Measurements from ENCODE around the gene ACAP1. TPM values are rescaled to one million over a fixed set of nuclear protein-coding genes. Genes with fewer than 3 reads are reported as not detected.
"Not testable (repeated sequence)": the region's sequence is repeated elsewhere in the genome, so short reads cannot be mapped to it uniquely, and the experiment has no call there.

ACAP1 gene
- total RNA-seq, 2 donors from 2014 or later, result 527 to 774 TPM

DNA sequence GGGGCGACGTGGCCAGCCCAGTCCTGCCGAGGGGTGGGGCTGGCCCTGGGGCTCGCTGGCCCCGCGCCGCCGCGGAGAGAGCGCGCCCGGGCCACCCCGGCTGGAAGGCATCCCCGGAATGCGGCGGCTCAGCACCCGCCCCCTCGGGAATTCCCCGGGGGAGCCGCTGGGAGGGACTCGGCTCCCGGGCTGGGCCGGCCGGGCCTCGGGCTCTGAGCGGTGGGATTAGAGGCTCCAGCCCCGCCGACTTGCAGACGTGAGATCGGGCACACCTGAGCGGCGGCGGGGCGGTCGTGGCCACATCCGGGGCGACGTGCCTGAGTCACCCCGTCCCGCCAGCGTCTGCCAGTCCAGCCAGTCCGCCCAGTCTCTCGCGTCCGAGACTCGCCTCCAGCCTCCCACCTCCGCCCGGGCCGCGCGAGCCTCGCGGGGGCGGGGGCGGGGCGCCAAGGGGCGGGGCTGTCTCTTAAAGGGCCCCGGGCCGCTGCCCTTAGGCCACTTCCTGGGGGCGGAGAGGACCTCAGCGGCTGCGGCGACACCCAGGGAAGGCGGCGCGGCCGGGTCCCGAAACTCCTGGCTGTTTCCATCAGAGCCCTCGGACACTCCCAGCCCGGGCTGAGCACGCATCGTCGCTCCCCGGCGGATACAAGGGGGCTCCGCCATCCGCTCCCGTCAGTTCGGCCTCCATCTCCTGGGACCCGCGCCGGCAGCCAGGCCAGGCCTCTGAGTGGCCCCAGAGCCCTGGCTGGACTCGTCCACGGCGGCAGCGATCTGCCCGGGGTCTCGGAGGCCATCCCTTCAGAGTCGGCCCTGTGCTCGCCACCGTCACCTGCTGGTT is 15.6 kb downstream of the ACAP1 start, which contains the start of gene KCTD11:
Gene KCTD11 (plus strand): TSS at position 498 of the 838 bp plus-strand sequence.
- H3K9me3 Mint-ChIP-seq, result no peaks in the 10 kb centered on the region
- no peaks in the 10 kb centered on the region for H3K27me3 Mint-ChIP-seq
- H3K4me1 Mint-ChIP-seq, result peaks cover 20% of the 10 kb centered on the region
- H3K27ac Mint-ChIP-seq, result peak within 1 kb of the TSS; percentile 93
- ATAC-seq (replicated peaks), result peak; percentile 72
- peaks cover 76% of the 10 kb centered on the region for H3K36me3 Mint-ChIP-seq (ENCODE audit: low read depth)
- H3K4me3 Mint-ChIP-seq, result peak within 1 kb of the TSS; percentile 88

- H3K27me3 Mint-ChIP-seq, result no peaks in the 10 kb centered on the region
- no peaks in the 10 kb centered on the region for H3K9me3 Mint-ChIP-seq
- H3K4me1 Mint-ChIP-seq, result peaks cover 20% of the 10 kb centered on the region
- H3K36me3 Mint-ChIP-seq (ENCODE audit: low read depth), result peaks cover 70% of the 10 kb centered on the region
- peak overlapping the region; percentile 93 for H3K27ac Mint-ChIP-seq
- ATAC-seq (replicated peaks), result no peak
- H3K4me3 Mint-ChIP-seq, result peak overlapping the region; percentile 88
Observed at GRCh38 chr17:7352503-7352889, 16.2 kb downstream of the ACAP1 start.

GRCh38 chr17:7352910-7353635 is 16.7 kb downstream of the ACAP1 start:
- ATAC-seq (replicated peaks), result no peak
- Mint-ChIP-seq H3K4me3 (peak overlapping the region; percentile 88), H3K36me3 (ENCODE audit: low read depth) (peaks cover 65% of the 10 kb centered on the region), H3K9me3 (no peaks in the 10 kb centered on the region), H3K27me3 (no peaks in the 10 kb centered on the region), H3K4me1 (peaks cover 17% of the 10 kb centered on the region), H3K27ac (peak overlapping the region; percentile 93)

- Mint-ChIP-seq H3K27ac (peak overlapping the region; percentile 93), H3K36me3 (ENCODE audit: low read depth) (peaks cover 52% of the 10 kb centered on the region), H3K4me1 (peaks cover 6% of the 10 kb centered on the region), H3K9me3 (no peaks in the 10 kb centered on the region), H3K4me3 (peak overlapping the region; percentile 88), H3K27me3 (no peaks in the 10 kb centered on the region)
- ATAC-seq (replicated peaks), result peak; percentile 59
Observed at GRCh38 chr17:7354262-7354843, 18.0 kb downstream of the ACAP1 start.

DNA sequence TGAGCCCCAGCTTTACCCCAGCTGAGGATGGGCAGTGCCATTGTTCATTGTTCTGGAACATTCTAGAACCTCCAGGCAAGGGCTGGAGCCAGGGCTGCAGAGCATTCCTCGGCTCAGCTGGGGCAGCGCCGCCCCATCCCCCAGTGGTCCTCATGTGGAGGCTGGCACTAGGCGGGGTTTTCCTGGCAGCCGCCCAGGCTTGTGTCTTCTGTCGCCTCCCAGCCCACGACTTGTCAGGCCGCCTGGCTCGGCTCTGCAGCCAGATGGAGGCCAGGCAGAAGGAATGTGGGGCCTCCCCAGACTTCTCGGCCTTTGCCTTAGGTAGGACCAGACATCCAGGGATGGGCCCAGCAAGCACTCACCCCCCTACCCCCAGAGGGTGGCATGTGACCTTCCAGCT is 18.7 kb downstream of the ACAP1 start, which contains the start of gene TMEM95:
Gene TMEM95 (plus strand): TSS at position 104 of the 400 bp plus-strand sequence. CDS start 49 bp downstream, at position 153.
- Mint-ChIP-seq H3K4me1 (peaks cover 6% of the 10 kb centered on the region), H3K27me3 (no peaks in the 10 kb centered on the region), H3K9me3 (no peaks in the 10 kb centered on the region), H3K27ac (peak within 1 kb of the TSS; percentile 93), H3K4me3 (peak within 1 kb of the TSS; percentile 88), H3K36me3 (ENCODE audit: low read depth) (peaks cover 45% of the 10 kb centered on the region)
- no peak for ATAC-seq (replicated peaks)

GRCh38 chr17:7355573-7355972 is 19.2 kb downstream of the ACAP1 start:
- Mint-ChIP-seq H3K27me3 (no peaks in the 10 kb centered on the region), H3K27ac (peak overlapping the region; percentile 30), H3K36me3 (ENCODE audit: low read depth) (peaks cover 40% of the 10 kb centered on the region), H3K4me3 (peak overlapping the region; percentile 88), H3K9me3 (no peaks in the 10 kb centered on the region), H3K4me1 (peaks cover 6% of the 10 kb centered on the region)
- no peak for ATAC-seq (replicated peaks)

DNA sequence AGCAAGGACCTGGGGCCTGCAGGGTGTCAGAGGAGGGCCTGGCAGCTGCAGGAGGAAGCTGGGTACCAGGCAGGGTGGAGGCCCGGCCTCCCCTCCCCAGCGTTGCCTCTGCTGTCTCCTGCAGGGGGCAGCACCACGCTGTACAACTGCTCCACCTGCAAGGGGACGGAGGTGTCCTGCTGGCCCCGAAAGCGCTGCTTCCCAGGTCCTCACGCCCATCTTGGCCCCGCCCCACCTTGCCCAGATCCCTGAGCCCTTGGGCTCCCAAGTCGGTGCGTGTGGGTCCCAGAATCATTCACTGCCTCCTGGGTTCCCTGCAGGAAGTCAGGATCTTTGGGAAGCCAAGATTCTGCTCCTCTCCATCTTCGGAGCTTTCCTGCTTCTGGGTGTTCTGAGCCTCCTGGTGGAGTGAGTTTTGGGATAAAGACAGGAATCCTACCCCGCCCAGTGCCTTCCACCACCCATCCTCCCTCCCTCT is 19.8 kb downstream of the ACAP1 start:
- H3K36me3 Mint-ChIP-seq (ENCODE audit: low read depth), result peaks cover 34% of the 10 kb centered on the region
- H3K27ac Mint-ChIP-seq, result peak overlapping the region; percentile 30
- H3K27me3 Mint-ChIP-seq, result no peaks in the 10 kb centered on the region
- no peaks in the 10 kb centered on the region for H3K9me3 Mint-ChIP-seq
- H3K4me3 Mint-ChIP-seq, result peak overlapping the region; percentile 88
- peak; percentile 36 for ATAC-seq (replicated peaks)
- peaks cover 6% of the 10 kb centered on the region for H3K4me1 Mint-ChIP-seq

DNA sequence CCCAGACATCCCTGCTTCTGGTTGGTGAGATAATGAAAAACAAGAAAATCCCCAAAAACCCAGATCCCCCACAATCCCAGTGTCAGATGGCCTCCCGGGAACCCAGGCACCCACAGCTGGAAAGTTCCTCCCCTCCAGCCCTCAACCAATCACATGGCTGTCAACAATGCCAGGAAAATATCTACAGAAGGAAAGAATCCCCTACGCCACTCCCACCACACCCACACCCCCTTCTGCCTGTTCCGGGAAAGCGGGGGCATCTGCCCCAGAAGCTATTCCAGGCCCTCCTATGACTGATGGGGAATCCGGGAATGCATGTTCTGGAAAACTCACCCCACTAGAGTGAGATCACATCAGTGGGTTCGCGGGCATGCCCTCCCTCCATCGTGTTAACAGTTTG is 20.4 kb downstream of the ACAP1 start:
- H3K4me3 Mint-ChIP-seq, result no peak overlapping the region
- peaks cover under 1% of the 10 kb centered on the region for H3K27me3 Mint-ChIP-seq
- H3K9me3 Mint-ChIP-seq, result no peaks in the 10 kb centered on the region
- ATAC-seq (replicated peaks), result no peak
- H3K4me1 Mint-ChIP-seq, result peaks cover 6% of the 10 kb centered on the region
- peaks cover 29% of the 10 kb centered on the region for H3K36me3 Mint-ChIP-seq (ENCODE audit: low read depth)
- H3K27ac Mint-ChIP-seq, result no peak overlapping the region

- Mint-ChIP-seq H3K36me3 (ENCODE audit: low read depth) (peaks cover 25% of the 10 kb centered on the region), H3K9me3 (no peaks in the 10 kb centered on the region), H3K27me3 (peaks cover 4% of the 10 kb centered on the region), H3K4me1 (peaks cover 6% of the 10 kb centered on the region), H3K4me3 (no peak overlapping the region), H3K27ac (no peak overlapping the region)
- no peak for ATAC-seq (replicated peaks)
Observed at GRCh38 chr17:7357381-7357780, 21.1 kb downstream of the ACAP1 start.

DNA sequence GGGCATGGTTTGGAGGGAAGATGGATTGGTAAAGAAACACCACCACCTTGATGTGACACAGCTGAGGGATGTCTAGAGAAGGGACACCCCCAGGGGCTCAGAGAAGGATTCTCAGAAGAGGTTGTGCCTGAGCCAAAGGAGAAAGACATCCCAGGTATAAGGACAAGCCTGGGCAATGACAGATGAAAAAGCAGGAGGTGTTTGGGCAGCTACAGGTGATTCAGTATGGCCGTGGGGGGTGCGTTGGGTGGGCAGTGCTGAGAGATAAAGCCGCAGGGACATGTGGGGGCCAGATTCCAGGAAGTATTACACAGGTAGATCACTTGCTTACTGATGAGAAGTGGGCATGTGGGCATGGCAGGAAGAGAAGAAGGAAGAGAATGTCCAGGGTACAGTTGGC is 25.6 kb downstream of the ACAP1 start:
- H3K27me3 Mint-ChIP-seq, result peaks cover 4% of the 10 kb centered on the region
- peak overlapping the region; percentile 39 for H3K27ac Mint-ChIP-seq
- no peaks in the 10 kb centered on the region for H3K36me3 Mint-ChIP-seq (ENCODE audit: low read depth)
- no peak overlapping the region for H3K4me3 Mint-ChIP-seq
- no peak for ATAC-seq (replicated peaks)
- H3K4me1 Mint-ChIP-seq, result no peaks in the 10 kb centered on the region
- H3K9me3 Mint-ChIP-seq, result no peaks in the 10 kb centered on the region

GRCh38 chr17:7363311-7363710 is 27.0 kb downstream of the ACAP1 start:
- Mint-ChIP-seq H3K27me3 (peaks cover 4% of the 10 kb centered on the region), H3K27ac (no peak overlapping the region), H3K4me3 (no peak overlapping the region), H3K9me3 (no peaks in the 10 kb centered on the region), H3K4me1 (no peaks in the 10 kb centered on the region), H3K36me3 (ENCODE audit: low read depth) (no peaks in the 10 kb centered on the region)
- ATAC-seq (replicated peaks), result no peak

DNA sequence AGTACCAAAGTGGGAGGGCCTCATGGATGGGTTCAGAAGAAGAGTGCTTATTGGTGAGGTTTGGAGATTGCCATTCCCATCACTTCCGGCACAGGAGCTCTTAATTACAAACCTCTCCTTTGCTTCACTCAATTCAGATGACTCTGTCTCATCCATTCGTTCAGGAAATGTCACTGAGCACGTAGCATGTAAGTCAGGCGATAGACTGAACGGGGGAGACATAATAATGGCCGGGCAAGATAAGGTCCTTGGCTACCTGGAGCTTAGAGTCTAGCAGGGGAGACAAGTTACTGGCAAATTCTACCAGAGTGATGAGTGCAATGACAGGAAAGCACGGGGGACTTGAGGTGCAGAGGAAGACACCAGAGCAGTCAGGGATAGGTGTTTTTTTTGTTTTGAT is 29.6 kb downstream of the ACAP1 start:
- not testable (repeated sequence) for H3K27ac Mint-ChIP-seq; H3K9me3 Mint-ChIP-seq; H3K4me3 Mint-ChIP-seq; ATAC-seq (replicated peaks); H3K36me3 Mint-ChIP-seq (ENCODE audit: low read depth); H3K27me3 Mint-ChIP-seq; H3K4me1 Mint-ChIP-seq

GRCh38 chr17:7367083-7367482 is 30.8 kb downstream of the ACAP1 start:
- ATAC-seq (replicated peaks), result no peak
- Mint-ChIP-seq H3K4me1 (no peaks in the 10 kb centered on the region), H3K27ac (no peak overlapping the region)

DNA sequence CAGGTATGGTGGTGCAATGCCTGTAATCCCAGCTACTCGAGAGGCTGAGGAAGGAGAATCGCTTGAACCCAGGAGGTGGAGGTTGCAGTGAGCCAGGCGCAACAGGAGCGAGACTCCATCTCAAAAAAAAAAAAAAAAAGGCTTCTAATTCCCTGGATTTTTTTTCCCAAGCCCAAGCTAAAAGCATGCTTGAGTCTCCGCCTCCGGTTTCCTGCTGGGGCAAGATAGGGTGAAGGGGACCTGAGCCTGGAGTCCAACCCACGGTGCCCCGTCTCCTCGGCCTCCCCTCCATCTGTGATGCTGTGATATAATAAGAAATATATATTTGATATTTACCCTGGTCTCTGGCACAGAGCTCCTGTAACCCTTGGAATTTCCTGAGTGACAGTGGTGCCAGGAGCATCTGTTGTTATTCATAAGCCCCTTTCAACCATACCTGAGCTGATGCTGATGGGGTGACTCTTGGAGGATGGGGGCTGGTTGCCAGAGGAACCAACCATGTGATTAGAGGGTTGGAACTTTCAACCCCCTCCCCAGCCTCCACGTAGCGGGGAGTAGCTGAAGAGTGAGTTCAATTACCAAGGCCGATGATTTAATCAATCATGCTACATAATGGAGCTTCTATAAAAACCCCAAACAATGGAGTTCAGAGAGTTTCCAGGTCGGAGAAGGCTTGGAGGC is 31.7 kb downstream of the ACAP1 start:
- Mint-ChIP-seq H3K9me3 (no peaks in the 10 kb centered on the region), H3K36me3 (ENCODE audit: low read depth) (no peaks in the 10 kb centered on the region), H3K27me3 (no peaks in the 10 kb centered on the region), H3K27ac (no peak overlapping the region), H3K4me1 (no peaks in the 10 kb centered on the region), H3K4me3 (no peak overlapping the region)
- ATAC-seq (replicated peaks), result no peak

More at GRCh38 chr17:7367083-7367482, 30.8 kb downstream of the ACAP1 start:
- no peak overlapping the region for H3K4me3 Mint-ChIP-seq
- no peaks in the 10 kb centered on the region for H3K9me3 Mint-ChIP-seq
- no peaks in the 10 kb centered on the region for H3K36me3 Mint-ChIP-seq (ENCODE audit: low read depth)
- peaks cover under 1% of the 10 kb centered on the region for H3K27me3 Mint-ChIP-seq
